ENCODE measurements around the gene LAMTOR3. TPM values are rescaled to one million over a fixed set of nuclear protein-coding genes. Genes with fewer than 3 reads are reported as not detected.

LAMTOR3 gene
- total RNA-seq, 1 experiment from 2014 or later: 30.6 TPM

DNA sequence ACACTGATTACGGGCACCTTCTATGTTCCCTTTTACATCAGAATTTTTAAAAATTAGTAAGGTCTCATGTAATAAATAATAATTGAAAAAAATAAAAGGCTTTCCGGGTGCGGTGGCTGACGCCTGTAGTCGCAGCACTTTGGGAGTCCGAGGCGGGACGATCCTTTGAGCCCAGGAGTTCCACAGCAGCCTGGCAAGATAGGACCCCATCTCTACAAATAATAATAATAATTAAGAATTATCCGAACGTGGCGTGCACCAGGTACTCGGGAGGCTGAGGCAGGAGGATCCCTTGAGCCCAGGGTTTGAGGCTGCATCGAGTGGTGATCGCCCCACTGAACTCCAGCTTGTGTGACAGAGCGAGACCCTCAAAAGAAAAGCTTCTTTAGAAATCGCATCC, 771 bp upstream of the LAMTOR3 start:
- H3K9ac ChIP-seq (ENCODE audit: extremely low read depth, insufficient read length, low read length): no peak overlapping the region
- no peaks in the 10 kb centered on the region for H3K4me1 ChIP-seq (ENCODE audit: insufficient read depth, low read length)
- WGBS (ENCODE audit: extremely low coverage, insufficient read length, low lambda C conversion rate): no CpG with 5 or more reads among the region's 16 CpGs
- 0 out of 2 replicates have a peak, but pooled peaks cover 1% of the 10 kb centered on the region for H3K79me2 ChIP-seq (ENCODE audit: insufficient read depth, low read length)
- H3T11ph ChIP-seq (ENCODE audit: low read length): no peak overlapping the region
- H3K27me3 ChIP-seq (ENCODE audit: insufficient read depth, low read length): no peaks in the 10 kb centered on the region
- H3K4ac ChIP-seq (ENCODE audit: low read depth, low read length): no peak overlapping the region
- no peak overlapping the region for H2AK5ac ChIP-seq (ENCODE audit: insufficient read length, low read length)
- no peak overlapping the region for H4K8ac ChIP-seq (replicated peaks; ENCODE audit: insufficient read length, low read depth, low read length)
- TF ChIP-seq, protein P1, sequence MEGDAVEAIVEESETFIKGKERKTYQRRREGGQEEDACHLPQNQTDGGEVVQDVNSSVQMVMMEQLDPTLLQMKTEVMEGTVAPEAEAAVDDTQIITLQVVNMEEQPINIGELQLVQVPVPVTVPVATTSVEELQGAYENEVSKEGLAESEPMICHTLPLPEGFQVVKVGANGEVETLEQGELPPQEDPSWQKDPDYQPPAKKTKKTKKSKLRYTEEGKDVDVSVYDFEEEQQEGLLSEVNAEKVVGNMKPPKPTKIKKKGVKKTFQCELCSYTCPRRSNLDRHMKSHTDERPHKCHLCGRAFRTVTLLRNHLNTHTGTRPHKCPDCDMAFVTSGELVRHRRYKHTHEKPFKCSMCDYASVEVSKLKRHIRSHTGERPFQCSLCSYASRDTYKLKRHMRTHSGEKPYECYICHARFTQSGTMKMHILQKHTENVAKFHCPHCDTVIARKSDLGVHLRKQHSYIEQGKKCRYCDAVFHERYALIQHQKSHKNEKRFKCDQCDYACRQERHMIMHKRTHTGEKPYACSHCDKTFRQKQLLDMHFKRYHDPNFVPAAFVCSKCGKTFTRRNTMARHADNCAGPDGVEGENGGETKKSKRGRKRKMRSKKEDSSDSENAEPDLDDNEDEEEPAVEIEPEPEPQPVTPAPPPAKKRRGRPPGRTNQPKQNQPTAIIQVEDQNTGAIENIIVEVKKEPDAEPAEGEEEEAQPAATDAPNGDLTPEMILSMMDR (conservative IDR thresholded peaks at IDR 0.05): no peak
- H3K23ac ChIP-seq (ENCODE audit: insufficient read length, low read depth, low read length): no peak overlapping the region
- H3K4me3 Mint-ChIP-seq: peak overlapping the region; percentile 86 to 97
- no peaks in the 10 kb centered on the region for H3K79me1 ChIP-seq (ENCODE audit: insufficient read depth, low read depth, low read length, poor library complexity, severe bottlenecking)
- no peak overlapping the region for H3K27ac ChIP-seq (ENCODE audit: insufficient read length, low read depth, low read length)
- H2BK12ac ChIP-seq (ENCODE audit: insufficient read length, low read depth, low read length): no peak overlapping the region
- no peak overlapping the region for H2BK20ac ChIP-seq (ENCODE audit: low read depth, low read length, poor library complexity, severe bottlenecking)
- no peak overlapping the region for H2BK5ac ChIP-seq (ENCODE audit: insufficient read length, low read length)
- peaks cover 12% of the 10 kb centered on the region for H3K23me2 ChIP-seq (ENCODE audit: insufficient read length, low read depth, low read length, poor library complexity, severe bottlenecking)
- no peak overlapping the region for H2BK15ac ChIP-seq (ENCODE audit: low read depth, low read length)
- no peak overlapping the region for H2BK120ac ChIP-seq (ENCODE audit: low read depth, low read length, poor library complexity, severe bottlenecking)
- peak overlapping the region; percentile 76 for H3K4me2 ChIP-seq (ENCODE audit: insufficient read depth, insufficient read length, low read length)
- H3K9me3 Mint-ChIP-seq: no peaks in the 10 kb centered on the region
- peaks cover 8% of the 10 kb centered on the region in 2 experiments for H3K4me1 Mint-ChIP-seq
- H4K5ac ChIP-seq (ENCODE audit: insufficient read length, low read depth, low read length): no peak overlapping the region
- H3K9me3 ChIP-seq (ENCODE audit: control insufficient read depth, low read depth, low read length): no peaks in the 10 kb centered on the region
- no peak overlapping the region for H2AFZ ChIP-seq (ENCODE audit: low read length)
- H3K27me3 Mint-ChIP-seq (ENCODE audit: low read depth): no peaks in the 10 kb centered on the region
- DNase-seq: no peak
- no peak overlapping the region for H4K91ac ChIP-seq (ENCODE audit: insufficient read length, low read depth, low read length)
- H3K27ac Mint-ChIP-seq: peak overlapping the region in 2 of 3 experiments; percentile 92 to 93; a peak in 3 of 7 replicates
- peaks cover 0 to 3% (median 0%) of the 10 kb centered on the region in 3 experiments; a peak in 1 of 7 replicates for H3K36me3 Mint-ChIP-seq (ENCODE audit: insufficient read depth in 1 of 3, low read depth in 3 of 3)
- no peak overlapping the region for H3K56ac ChIP-seq (ENCODE audit: insufficient read length, low read depth, low read length)
- H4K20me1 ChIP-seq (ENCODE audit: control insufficient read depth, insufficient read depth, insufficient read length): no peaks in the 10 kb centered on the region
- H3K14ac ChIP-seq (ENCODE audit: insufficient read depth, low read length): no peak overlapping the region
- H3K18ac ChIP-seq (ENCODE audit: insufficient read length, low read depth, low read length): no peak overlapping the region

Data from H9 (cell line).